ENCODE data around the gene PSMD1.
"Not testable (repeated sequence)": the region's sequence is repeated elsewhere in the genome, so short reads cannot be mapped to it uniquely, and the experiment has no call there.

The PSMD1 gene

DNA sequence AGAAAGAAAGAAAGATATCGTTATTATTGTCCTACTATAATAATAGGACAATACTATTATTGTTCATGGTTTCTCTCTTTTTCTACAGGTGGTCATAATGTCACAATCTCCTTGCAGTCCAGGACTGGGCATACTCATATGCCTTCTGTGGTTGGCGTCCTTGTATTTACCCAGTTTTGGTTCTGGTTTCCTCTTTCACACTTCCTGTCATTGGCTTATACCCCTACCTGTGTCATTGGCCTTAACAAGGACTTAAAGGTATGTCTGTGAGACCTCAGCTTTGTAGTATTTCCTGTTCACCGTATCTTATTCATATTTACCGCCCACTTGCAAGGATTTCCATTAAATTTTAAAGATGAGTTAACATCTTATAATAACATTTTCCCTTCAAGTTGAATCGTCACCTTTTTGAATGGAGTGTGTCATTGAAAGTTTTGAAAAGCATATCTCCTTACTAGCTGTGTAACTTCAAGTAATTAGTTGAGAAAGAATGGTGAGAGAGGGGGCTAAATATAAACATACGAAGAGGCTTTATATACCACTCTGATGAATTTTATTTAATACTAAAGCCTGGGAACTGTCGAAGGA lies 104.7 kb downstream of the PSMD1 start:
- no peak for DNase-seq

GRCh38 chr2:231161877-231162329 lies 105.2 kb downstream of the PSMD1 start:
- DNase-seq, result no peak

DNA sequence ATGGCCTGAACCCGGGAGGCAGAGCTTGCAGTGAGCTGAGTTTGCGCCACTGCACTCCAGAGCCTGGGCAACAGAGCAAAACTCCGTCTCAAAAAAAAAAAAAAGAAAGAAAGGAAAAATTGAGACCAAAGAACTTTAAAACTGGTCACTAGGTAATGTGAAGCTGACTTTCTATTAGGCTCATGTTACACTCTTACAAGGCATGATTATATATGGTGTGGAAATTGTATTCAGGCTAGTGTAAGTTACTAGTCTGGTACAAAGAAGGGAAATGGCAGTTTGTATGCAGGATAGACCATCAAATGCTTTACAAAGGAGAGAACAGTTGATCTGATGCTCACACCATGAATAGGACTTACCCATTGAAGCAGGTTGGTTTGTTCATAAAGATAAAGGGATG lies 106.3 kb downstream of the PSMD1 start:
- DNase-seq, result no peak

DNA sequence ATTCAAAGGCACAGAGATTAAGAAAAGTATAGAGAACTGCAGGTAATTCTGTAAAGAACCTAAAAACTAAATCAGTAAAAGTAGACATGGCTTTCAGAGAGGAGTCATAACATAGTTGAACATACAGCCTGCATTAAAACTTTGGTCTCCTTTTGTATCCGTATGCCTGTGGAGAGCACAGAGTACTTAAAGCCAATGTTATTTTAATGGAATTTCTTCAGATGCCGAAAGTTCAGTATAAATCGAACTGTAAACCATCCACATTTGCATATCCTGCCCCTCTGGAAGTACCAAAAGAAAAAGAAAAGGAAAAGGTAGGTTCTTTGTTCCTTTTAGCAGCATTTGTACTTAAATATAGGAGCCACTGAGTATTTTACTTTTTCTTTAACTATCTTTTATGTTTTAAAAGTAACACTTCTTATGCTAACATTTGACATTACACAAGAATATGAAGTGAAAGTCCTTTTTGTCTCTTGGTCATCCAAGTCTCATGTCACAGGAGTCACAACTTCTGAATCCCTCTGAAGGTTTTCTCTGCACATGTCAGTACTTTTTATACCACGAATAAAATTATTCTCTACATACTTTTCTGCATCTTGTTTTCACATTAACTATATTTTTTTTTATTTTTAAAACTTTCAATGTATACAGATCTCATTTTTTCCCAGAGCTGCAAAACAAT lies 106.9 kb downstream of the PSMD1 start:
- no peak for DNase-seq

DNA sequence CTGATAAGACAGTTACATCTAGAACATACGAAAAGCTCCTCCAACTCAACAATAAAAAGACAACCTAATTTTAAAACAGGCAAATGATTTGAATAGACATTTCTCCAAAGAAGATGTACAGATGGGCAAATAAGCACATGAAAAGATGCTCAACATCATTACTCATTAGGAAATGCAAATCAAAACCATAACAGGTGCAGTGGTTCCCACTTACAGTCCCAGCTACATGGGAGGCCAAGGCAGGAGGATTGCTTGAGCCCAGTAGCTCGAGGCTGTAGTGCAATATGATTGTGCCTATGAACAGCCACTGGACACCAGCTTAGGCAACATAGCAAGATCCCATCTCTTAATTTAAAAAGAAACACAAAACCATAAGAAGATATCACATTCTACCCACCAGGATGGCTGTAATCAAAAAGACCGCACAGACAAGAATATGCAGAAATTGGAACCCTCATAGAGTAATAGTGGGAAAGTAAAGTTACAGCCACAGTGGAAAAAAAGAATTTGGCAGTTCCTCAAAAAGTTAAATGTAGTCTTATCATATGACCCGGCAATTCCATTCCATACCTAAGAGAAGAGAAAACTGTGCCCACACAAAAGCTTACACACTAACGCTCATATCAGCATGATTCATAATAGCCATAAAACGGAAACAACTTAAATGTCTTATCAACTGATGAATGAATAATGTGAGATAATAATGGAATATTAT lies 111.2 kb downstream of the PSMD1 start:
- no peak for DNase-seq

GRCh38 chr2:231168460-231169139 lies 111.9 kb downstream of the PSMD1 start:
- DNase-seq, result no peak

- no peak for DNase-seq
These were observed 112.8 kb downstream of the PSMD1 start for GRCh38 chr2:231169488-231169887.

DNA sequence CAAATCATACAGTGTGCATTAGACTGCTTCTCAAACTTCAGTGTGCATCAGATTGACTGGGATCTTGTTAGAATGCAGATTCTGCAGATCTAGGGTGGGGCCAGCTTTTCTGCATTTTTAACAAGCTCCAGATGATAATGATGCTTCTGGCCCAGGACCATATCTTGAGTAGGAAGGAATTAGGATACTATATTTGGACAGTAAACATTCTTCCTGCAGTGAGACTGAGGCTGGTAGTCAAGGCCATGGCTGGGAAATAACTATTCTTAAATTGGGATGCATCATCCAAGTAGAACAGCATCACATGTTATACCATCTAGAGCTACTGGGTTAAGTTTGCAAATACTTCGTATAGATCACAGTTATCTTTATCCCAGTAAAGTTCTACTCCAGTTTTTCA lies 113.4 kb downstream of the PSMD1 start:
- DNase-seq, result no peak

DNA sequence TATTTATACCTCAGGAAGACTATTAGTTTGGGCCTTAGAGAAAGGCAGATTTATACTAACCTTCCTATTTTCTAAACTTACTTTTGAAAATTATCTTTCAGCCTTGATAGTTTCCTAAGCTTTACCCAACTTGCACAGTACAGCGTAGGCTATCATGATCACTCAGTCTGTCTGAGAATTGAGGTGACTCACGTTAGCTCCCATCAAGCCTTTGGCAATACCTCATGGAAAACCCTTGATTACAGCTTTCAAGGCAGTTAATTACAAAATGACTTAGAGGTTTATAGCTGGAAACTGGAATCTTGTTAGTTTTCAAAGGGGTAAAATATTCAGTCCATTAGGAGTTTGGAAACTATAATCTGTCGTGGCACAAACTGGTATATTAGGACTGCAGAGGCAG lies 115.4 kb downstream of the PSMD1 start:
- DNase-seq, result no peak

GRCh38 chr2:231174211-231174651 lies 117.6 kb downstream of the PSMD1 start:
- no peak for DNase-seq

GRCh38 chr2:231176066-231176465 lies 119.4 kb downstream of the PSMD1 start:
- DNase-seq, result no peak

DNA sequence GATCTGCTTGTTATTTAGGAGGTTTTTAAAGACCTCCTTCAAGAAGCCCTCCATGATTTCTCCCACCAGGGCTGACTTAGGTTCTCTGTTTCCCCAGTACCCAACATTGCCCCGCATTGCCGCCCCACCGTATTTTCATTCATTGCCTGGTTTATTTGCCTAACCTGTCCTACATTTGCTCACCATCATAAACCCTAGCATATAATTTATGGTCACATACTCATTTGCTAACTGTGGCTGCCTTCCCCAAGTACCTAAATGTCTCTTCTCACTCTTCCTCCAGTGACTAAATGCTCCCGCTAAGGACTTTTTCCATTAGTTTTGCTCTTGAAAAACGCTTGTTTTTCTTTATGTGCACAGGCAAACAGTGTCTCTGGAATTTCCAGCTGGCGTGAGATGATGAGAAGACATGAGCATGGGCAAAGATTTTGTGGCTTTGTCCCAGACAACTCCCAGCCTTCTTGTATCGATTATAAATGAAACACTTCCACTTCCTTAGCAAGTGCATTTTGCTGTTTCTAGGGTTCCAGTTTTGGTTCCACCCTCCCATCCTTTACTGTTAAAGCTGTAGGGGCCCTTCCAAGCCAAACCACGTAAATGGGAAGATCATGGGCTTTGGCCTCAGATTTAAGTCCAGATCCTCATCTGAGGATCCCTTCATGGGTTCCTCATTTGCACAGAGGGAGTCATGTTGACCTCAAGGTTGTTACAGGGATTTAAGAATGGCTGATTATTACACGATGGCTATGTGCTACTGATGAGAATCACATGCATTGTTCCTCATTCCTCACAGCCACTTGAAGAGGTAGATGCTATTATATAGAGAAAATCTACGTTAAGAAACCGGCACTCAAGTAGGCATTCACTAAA lies 120.7 kb downstream of the PSMD1 start:
- no peak for DNase-seq

GRCh38 chr2:231178805-231179204 lies 122.1 kb downstream of the PSMD1 start:
- not testable (repeated sequence) for DNase-seq

- DNase-seq, result no peak
These were observed 125.3 kb downstream of the PSMD1 start for GRCh38 chr2:231181860-231182512.

GRCh38 chr2:231182513-231182899 lies 125.8 kb downstream of the PSMD1 start:
- DNase-seq, result no peak

DNA sequence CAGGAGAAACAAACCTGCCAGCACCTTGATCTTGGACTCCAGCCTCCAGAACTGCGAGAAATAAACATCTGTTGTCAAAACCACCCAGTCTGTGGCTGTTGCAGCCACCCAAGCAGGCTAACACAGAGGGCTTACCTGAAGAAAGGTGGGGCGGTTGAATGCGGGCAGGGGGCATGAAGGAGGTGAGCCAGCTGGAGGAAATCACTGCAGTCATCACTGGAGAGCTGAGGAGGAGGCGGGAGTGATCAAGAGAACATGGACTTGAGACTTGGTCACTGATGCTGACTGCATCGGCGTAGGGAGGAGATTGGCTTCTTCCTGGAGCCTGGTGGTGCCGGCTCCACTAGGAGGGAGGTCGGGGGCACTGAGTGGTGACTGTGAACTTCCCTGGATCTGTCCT lies 127.2 kb downstream of the PSMD1 start:
- DNase-seq, result no peak

- no peak for DNase-seq
These were observed 127.7 kb downstream of the PSMD1 start for GRCh38 chr2:231184319-231184718.

DNA sequence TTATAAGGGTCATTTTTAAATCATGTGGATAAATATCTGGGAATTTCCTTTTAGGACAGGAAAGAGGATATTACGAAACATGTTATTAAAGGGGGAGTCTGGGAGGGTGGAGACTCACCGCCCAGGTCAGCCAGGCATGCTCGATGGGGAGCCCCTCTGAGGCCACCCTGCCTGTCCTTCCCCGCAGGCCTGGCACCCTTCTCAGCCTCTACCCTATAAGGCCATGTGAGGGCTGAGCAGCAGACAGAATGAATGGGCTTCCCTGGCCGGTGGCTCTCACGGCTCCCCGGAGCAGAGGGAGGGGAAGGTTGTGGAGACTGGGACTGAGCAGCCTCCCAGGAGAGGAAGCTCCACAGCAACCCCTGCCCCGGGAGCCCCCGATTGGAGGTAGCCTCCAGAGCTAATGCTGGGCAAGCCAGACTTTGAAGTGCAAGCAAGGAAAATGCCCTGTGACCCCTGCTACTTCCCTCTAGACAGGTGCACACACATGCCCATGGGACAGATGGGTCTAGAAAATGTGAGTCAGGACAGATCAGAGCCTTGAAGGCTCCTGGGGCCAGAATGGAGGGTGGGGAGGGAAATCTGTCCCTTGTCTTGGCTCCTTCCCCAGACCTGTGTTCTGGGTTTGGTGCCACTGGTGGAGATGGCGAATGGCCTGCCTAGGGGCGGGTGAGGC lies 128.5 kb downstream of the PSMD1 start:
- no peak for DNase-seq

DNA sequence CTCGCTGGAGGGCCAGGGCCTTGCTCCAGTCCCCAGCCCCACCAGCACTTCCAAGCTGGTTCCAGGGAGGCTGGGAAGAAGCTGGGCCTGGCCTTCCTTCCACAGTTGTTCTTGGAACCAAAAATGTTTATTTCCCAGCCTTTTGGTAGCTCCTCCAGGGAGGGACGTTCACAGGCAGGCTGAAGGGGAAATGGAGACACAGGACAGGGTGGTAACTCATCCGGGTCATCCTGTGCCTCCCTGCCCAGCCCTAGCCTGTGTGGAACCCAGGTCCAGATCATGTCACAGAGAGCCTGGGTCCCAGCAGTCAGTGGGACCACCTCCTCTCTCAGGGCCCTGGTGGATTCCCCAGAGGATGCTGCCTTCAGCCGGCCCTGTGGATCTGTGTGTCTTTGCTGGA lies 129.2 kb downstream of the PSMD1 start:
- no peak for DNase-seq

DNA sequence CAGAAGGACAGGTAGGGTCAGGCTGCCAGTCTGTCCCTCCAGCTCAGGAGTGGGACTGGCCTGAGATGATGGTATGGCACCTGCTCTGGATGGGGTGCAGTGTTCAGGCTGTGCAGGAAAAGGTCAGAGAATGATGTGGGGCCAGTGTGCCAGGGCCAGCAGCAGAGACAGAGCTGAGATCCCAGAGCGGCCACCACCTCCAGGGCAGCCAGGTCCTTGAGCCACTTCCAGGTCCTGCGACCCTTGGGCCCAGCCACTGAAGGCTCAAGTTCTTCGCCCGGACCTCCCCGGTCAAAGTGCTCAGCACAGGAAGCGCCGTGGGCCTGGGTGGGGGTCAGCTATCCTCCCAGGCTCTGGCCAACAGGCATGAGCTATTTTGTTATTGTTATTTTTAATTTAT lies 129.7 kb downstream of the PSMD1 start:
- DNase-seq, result no peak

DNA sequence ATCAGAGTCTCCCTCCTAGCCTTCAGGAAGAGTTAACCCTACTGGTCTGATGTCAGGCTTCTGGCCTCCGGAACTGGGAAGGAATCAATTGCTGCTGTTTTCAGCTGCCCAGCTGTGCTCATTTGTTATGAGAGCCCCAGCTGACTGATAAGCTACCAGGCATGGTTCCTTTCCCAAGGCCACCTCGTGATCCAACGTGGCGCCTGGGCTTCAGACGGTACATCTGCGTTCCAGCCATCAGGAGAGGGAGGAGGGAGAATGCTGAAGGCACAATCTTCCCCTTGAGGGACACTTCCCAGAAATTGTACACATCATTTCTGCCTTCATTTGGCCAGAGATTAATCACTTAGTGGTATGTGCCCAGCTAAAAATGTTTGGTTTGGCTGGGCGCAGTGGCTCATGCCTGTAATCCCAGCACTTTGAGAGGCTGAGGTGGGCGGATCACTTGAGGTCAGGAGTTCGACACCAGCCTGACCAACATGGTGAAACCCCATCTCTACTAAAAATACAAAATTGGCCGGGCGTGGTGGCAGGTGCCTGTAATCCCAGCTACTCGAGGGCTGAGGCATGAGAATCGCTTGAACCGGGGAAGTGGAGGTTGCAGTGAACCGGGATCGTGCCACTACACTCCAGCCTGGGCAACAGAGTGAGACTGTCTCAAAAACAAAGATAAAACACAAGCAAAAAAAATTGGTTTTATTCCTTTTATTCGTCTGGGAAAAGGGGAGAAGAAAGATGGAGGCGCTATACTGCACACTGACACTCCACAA lies 131.3 kb downstream of the PSMD1 start:
- no peak for DNase-seq

Data from DMS 273 treated with DMSO at 0.1 percent for 48 hours (cell line).